GM10266 (cell line): ENCODE results near the gene DISC1.

ENCODE experiments used
- DNase-seq: peaks from one replicate; pipeline ENCODE4 v3.0.0; 2012; ENCODE audit errors: extremely low spot score
- CTCF ChIP-seq: IDR thresholded peaks from 2 replicates; pipeline ENCODE4 v1.5.1; 2012; ENCODE audit warnings: mild to moderate bottlenecking, low read depth; ENCODE audit not compliant: control insufficient read depth, insufficient read depth; ENCODE audit errors: missing control alignments

The DISC1 gene

GRCh38 chr1:231678011-231678432 is 51.4 kb downstream of the DISC1 start:
- TF ChIP-seq CTCF = no peak

GRCh38 chr1:231679109-231679508 is 52.5 kb downstream of the DISC1 start:
- DNase-seq = no peak

More at GRCh38 chr1:231678011-231678432, 51.4 kb downstream of the DISC1 start:
- DNase-seq = no peak

GRCh38 chr1:231681006-231681405 is 54.4 kb downstream of the DISC1 start:
- no peak for DNase-seq
- TF ChIP-seq CTCF = no peak

More at GRCh38 chr1:231679109-231679508, 52.5 kb downstream of the DISC1 start:
- no peak for TF ChIP-seq CTCF

- DNase-seq = no peak
- TF ChIP-seq CTCF = no peak
These were observed 56.2 kb downstream of the DISC1 start for GRCh38 chr1:231682779-231683178.

GRCh38 chr1:231683439-231684165 is 57.0 kb downstream of the DISC1 start:
- TF ChIP-seq CTCF = no peak
- no peak for DNase-seq

GRCh38 chr1:231684356-231685244 is 58.0 kb downstream of the DISC1 start:
- DNase-seq = no peak
- no peak for TF ChIP-seq CTCF
